Measurements from ENCODE around the gene IL17REL.
A peak's percentile ranks its signal among the peaks of the same experiment; 100 is the strongest.

The IL17REL gene

DNA sequence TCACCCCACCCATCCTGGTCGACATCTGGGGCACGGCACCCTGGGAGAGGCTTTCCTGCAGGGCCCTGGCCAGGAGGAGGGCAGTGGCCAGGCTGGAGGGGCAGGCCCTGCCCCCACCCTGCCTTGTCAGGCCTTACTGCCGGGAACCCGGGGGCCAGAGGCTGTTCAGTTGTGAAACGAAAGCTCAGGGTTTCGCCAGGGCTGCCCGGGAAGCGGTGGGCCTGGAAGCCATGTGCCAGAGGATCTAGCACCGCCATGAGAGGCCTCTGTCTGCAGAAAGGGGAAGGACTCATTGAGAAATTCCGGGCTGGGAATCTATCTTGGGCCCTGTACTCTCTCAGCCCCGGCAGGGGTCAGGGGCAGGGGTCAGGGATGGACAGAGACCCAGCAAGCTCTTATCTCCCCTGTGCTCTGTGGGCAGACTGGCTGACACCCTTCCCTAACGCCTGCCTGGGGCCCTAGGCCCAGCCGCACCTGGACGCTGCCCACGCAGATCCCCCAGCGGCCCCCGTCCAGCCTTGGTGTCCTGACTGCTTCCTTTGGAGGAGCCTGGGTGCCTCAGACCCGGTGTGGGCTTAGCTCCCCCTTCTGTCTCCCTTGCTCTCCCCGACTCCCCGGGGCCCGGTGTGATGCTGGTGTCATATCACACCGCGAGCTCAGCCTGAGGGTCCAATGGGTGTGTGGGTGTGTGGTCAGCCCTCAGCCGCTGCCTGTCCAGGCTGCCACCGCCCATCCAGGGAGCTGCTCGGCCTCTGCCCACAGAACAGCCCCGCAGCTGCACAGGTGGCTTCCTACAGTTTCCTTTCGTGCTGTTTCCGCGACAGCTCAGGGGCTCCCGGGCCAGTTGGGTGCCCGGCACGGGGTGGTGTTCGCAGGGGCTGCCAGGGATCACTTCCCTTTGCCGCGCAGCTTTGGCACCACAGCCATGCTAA lies 45.5 kb downstream of the IL17REL start:
- DNase-seq = peak in 4 of 14 donors; percentile 21 to 90 (median 53)

DNA sequence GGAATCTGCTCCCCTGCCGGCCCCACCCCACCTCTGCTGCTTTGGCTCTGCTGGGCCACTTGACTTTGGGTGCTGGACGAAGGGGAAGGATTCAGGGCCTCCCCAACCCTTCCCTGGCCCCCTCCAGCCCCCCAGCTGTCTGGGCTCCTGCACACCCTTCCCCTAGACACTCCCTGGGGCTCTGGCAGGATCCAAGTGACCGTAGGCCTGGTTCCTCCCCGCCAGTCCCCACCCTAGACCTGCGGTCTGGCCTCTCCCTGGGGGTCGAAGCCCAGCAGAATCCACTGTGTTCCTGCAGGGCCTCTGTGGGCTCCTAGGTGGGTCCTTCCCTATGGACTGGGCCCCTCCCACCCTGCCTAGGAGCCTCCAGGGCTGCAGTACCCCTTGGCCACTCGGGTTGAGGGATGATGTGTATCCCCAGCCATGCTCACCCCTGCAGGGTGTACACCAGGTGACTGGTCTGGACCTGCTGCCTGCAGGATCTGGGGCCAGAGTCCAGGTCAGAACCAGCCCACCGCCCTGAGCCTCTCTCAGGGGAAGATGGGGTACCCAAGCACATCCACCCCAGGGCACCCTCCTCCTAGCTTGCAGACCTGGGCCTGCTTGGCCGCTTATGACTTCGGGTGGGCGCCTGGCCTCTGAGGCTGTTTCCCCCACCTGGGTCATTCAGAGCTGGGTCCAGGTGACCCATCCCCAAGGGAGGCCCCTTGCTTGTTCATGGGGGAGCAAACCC lies 46.4 kb downstream of the IL17REL start:
- no peak for DNase-seq

DNA sequence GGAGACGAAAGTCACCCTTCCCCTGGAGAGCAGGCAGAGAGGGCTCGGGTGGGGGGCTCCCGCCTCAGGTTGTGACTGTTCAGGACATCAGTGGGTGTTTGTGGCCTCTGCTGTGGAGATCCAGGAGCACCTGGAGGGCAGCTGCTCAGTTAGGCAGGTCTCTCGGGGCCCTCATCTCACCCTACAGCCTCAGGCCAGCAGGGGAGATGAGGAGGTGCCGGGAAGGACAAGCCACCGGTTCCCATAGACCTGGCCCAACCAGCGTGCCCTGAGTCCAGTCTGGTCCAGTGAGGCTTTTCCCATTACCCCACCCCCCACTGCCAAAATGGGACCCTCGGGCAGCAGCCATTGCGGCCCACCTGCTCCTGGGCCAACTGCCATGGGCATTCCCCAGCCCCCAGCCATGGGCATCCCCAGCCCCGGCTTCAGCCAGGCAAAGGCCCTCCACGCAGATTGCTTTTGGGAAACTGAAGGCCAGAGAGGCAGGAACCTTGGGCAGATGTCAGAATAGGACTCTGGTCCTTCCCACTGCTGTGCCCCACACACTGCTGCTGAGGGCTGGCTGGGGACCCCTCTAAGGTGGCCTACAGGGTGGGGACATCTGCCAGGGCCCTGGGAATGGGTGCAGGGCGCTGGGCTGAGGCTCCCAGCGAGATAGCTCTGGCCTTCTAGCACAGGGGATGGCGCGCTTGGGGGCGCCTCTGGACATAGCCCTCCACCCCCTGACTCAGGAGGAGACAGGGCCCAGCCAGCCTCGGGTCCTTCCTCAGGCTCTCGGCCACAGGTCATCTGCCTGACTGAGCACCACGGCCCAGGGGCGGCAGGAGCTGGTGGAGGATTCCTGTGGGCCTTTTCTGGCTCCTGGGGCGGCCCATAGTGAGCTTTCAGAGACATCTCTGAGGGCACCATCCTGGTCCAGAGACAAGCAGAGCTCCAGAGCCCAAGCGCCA lies 47.2 kb downstream of the IL17REL start:
- DNase-seq = no peak

DNA sequence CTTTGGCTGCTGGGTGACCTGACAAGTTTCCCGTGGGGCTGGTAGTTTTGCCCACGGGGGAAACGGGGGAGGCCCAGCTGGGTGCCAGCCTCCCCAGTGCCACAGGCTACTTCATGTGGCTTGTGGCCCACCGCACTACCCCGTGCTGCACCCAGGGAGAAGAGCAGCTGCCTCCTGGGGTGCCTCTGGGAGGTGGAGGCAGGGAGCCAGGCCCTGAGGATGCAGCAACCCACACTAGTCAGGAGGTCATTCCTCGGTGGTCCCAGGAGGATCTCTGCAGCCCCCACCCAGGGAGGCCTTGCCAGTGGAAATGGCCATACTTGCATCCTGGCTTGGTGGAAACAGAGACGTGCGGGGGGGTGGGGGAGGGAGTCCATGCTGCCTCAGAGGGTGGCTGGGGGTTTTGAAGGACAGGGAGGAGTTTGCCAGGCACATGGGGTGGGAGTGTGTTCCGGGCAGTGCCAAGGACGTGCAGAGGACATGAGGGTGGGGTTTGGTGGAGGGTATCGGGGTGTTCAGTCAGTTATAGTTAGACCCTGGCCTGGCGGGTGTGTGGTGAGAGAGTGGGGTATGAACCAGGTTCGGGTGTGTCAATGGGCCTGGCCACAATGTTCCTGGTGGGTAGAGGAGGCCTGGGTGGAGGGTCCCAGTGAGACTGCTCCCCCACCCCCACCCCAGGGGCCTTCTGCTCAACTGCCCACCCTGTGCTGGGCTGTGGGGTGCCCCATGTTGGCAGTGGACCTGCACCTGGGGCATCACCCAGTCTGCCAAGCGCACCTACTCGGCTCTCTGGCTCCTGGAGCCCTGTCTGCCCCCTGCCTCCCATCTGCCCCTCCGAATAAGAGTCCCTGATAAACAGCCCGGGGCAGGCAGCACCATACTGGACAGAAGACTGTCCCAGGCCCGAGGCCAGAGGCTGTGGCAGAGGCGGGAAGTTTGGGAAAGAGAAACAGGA lies 48.2 kb downstream of the IL17REL start:
- no peak for DNase-seq

DNA sequence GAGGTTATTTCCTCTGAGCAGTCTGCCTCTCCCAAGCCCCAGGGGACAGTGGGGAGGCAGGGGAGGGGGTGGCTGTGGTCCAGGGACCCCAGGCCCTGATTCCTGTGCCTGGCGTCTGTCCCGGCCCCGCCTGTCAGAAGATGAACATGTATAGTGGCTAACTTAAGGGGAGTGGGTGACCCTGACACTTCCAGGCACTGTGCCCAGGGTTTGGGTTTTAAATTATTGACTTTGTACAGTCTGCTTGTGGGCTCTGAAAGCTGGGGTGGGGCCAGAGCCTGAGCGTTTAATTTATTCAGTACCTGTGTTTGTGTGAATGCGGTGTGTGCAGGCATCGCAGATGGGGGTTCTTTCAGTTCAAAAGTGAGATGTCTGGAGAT lies 48.9 kb downstream of the IL17REL start:
- DNase-seq = no peak

DNA sequence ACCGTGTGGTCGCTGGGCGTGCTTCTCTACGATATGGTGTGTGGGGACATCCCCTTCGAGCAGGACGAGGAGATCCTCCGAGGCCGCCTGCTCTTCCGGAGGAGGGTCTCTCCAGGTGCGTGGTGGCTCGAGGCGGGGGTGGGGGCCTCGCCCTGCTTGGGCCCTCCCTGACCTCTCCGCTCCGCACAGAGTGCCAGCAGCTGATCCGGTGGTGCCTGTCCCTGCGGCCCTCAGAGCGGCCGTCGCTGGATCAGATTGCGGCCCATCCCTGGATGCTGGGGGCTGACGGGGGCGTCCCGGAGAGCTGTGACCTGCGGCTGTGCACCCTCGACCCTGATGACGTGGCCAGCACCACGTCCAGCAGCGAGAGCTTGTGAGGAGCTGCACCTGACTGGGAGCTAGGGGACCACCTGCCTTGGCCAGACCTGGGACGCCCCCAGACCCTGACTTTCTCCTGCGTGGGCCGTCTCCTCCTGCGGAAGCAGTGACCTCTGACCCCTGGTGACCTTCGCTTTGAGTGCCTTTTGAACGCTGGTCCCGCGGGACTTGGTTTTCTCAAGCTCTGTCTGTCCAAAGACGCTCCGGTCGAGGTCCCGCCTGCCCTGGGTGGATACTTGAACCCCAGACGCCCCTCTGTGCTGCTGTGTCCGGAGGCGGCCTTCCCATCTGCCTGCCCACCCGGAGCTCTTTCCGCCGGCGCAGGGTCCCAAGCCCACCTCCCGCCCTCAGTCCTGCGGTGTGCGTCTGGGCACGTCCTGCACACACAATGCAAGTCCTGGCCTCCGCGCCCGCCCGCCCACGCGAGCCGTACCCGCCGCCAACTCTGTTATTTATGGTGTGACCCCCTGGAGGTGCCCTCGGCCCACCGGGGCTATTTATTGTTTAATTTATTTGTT lies 49.6 kb downstream of the IL17REL start:
- no peak for DNase-seq

DNA sequence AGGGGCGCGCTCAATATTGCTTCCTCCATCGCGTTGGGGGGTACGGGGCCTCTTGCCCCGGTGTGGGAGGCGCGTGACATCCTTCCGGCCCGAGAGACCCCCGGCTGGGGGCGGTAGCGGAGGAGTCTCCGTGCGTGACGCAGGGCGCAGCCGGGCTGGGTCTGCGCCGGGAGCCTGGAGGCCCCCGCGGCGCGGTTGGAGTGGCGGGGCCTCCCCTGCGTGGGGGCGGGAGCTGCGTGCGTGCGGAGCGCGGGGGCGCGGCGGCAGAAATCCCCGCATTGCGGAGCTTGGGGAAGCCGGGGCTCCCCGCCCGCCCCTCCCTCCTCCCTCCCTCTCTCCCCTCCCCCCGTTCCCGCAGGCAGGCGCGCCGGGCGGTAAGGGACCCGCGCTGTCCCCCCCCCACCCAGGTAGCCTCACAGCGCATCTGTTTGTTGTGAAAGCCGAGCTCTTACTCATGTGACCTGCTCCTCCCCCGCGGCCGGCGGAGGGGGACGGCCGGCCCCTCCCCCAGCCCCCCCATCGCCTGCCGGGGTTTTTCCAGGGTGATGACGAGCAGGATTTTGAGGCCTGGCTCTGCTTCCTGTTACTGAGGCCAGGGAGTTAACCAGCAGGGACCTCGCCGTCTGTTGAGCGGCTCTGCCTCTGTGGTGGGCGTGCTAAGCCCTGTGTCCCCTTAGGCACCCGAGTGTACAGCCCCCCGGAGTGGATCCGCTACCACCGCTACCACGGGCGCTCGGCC lies 50.4 kb downstream of the IL17REL start:
- peak in 12 of 14 donors; percentile 47 to 91 (median 62) for DNase-seq

DNA sequence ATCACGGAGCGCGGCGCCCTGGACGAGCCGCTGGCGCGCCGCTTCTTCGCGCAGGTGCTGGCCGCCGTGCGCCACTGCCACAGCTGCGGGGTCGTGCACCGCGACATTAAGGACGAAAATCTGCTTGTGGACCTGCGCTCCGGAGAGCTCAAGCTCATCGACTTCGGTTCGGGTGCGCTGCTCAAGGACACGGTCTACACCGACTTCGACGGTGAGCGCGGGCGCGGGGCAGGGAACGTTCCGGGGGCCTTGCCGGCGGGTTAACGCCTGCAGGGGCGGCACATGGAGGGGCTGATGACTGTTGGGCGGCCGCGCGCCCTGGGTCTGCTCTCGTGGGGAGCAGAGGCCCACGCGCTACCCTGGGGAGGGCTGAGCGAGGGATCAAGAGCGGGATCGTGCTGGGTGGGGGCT lies 51.0 kb downstream of the IL17REL start:
- DNase-seq = peak in 1 of 14 donors; percentile 35

DNA sequence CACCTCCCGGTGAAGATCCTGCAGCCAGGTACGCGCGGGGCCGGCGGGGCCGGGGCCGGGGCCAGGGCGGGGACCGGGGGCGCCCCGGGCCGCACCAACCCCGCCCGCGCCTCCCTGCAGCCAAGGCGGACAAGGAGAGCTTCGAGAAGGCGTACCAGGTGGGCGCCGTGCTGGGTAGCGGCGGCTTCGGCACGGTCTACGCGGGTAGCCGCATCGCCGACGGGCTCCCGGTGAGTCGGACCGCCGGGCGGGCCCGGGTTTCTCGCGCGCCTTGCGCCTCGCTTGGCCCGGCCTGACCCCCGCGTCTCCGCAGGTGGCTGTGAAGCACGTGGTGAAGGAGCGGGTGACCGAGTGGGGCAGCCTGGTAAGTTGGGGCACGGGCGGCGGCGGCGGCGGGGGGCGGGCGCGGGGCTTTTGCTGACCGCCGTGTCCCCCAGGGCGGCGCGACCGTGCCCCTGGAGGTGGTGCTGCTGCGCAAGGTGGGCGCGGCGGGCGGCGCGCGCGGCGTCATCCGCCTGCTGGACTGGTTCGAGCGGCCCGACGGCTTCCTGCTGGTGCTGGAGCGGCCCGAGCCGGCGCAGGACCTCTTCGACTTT lies 51.5 kb downstream of the IL17REL start:
- DNase-seq = peak in 3 of 14 donors; percentile 30 to 48 (median 45)

DNA sequence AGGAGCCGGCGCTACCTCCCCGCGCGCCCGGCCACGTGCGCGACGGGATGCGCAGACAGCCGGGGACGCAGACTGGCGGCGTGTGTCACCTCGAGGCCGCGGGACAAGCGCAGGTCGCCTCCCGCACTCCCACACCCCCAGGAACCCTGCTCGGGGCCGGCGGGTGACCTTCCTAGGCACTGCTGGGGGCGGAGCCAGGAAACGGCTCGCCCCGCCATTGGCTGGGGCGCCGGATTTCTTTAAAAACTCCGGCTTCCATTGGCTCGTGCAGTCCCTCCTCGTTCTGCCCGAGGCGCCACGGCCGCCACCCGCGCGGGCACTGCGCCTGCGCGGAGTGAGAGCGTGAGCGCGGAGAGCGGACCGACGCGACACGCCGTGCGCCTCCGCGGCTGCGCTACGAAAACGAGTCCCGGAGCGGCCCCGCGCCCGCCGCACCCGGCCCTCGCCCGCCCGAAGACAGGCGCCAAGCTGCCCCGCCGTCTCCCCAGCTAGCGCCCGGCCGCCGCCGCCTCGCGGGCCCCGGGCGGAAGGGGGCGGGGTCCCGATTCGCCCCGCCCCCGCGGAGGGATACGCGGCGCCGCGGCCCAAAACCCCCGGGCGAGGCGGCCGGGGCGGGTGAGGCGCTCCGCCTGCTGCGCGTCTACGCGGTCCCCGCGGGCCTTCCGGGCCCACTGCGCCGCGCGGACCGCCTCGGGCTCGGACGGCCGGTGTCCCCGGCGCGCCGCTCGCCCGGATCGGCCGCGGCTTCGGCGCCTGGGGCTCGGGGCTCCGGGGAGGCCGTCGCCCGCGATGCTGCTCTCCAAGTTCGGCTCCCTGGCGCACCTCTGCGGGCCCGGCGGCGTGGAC lies 52.2 kb downstream of the IL17REL start, which contains the start of gene PIM3:
Gene PIM3, plus strand, starts transcription at position 614 of the 846 bp plus-strand sequence. Its CDS starts 176 bp downstream, at position 790.
- DNase-seq = peak; percentile 60 to 96 (median 91)

DNA sequence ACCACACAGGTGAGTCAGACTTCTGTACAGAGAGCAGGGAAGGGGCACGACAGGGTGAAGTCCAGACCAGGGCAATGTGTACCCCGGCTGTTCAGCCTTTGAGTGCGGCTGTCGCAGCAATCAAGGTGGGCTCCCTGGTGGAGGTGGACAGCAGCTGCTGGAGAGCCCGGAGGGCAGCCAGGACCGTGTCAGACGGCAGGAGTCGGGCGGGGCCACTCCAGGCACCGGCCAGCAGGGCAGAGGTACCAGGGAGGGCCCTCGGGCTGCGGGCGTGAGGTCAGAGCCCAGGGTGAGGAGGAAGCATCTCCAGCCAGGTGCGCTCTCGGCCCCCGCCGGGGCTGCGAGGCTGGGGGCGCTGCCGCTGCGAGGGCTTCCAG lies 52.8 kb downstream of the IL17REL start:
- DNase-seq = peak in 1 of 14 donors; percentile 63

DNA sequence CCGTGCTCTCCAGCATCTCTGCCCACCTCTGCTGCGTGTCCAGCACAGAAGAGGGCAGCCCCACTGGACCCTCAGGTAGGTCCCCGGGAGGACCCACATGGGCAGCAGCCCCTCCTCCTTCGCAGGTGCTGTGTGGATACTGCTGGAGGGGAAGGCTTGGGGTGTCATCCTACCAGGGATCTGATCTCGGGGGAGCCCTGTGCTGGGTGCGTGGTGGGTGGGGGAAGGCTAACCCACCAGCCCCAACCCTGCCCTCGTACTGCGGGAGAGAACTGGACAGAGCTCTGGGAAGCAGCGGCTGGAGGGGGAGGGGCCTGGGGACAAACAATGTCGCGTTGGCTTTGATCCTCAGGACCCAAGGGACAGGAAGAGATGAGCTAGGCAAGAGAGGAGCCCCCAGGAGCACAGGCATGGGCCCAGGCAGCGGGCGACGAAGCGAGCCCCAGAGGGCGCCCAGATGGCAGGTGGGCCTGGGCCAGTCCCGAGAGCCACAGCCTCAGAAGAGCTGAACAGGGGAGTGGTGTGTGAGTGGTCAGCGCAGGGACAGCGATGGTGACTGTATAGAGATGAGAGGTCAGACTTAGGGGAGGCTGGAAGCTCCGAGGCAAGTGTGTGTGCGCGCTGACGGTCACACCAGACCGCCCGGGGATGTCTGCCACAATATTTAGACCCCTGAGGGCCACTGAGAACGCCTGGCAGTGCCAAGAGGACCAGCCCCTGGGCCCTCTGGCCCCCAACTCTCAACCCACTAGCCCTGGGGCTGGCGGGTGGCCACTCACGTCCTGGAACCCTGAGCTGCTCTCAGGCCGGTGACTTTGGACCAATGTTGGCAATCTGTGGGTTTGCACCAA lies 53.4 kb downstream of the IL17REL start:
- no peak for DNase-seq

DNA sequence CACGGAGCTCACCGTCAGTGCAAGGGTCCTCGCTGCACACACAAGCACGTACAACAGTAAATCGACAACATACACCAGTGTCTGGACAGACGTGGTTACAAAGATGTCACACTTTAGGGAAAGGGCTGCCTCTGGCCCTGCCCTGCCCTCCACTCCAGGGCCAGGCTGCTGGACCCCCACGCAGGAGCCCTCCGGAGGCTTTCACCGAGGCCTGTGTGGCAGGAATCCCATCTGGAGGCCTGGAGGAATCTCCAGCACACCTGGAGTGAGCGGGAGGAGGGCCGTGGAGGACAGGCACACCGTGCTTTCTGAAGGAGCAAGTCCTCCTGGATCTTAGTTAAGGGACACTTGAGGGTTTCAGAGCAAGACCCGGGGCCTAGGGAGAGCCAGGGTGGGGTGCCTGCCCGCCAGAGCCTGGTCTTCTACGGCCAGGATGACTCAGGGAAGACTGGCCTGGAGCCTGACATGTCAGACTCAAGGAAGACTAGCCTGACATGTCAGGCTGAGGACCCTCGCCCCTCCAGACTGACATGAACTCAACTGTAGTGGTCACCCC lies 54.1 kb downstream of the IL17REL start:
- no peak for DNase-seq

DNA sequence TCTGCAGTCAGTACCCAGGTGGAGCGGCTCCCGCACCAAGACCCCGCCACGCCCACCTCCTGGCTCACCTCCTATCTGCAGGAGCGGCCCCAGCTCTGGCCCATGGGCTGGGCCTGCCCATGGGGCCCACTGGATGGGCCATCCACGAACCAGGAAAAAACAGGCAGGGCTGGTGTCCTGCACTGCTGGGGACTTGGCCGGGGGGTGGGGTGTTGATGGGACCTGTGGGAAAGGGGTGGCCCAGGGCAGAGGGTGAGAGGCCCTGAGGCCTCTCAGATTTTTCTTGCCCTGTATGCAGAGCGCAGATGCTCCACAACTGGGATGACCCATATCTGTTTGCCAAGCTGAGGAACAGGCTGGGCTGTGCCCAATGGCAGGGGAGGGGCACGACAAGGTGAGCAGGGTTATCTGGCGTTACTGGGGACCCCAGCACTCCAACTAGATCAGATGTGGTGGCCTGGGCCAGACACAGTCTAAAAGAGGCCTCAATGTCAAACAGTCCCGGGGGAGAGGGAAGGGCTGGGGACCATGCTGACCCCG lies 54.7 kb downstream of the IL17REL start:
- DNase-seq = no peak

DNA sequence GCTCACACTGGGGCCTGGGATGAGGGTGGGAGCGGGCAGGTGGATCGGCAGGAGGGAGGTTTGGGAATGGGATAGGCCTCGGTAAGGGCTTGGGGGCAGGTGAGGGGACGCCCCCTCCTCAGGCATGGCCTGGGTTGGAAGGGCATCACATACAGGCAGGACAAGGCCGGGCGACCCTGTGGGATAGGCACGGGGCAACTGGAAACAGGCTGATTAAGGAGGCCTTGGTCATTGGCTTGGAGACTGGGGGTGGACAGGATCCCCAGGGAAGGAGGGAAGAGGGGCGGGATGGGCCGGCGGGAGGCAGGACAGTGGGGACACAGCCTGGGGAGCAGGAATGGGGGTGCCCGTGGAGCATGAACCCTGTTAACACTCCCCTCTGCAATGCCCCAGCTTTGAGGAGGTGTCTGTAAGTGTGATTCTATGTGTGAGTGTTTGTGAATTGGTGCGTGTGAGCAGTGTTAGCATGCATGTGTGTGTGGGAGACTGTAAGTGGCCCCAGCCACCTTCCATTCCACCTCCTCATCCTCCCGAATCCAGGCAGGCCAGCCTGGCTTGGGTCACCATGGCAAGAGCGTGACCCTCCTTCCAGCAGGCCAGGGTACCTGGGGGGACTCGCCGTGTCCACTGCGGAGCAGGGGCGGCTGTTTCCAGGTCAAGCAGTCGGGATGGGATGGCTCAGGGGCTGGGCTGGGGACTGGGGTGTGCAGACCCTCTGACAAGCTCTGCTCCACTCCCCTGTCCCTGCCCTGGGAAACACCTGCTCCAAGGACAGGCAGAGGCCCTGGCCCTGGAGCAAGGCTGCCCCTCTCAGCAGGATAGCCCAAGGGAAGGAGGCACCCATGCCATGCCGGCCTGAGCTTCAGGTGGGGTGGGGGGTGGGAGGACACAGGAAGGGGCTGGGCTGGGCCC lies 55.4 kb downstream of the IL17REL start:
- DNase-seq = no peak
